ENCODE measurements around the gene PTPN9.

DNA sequence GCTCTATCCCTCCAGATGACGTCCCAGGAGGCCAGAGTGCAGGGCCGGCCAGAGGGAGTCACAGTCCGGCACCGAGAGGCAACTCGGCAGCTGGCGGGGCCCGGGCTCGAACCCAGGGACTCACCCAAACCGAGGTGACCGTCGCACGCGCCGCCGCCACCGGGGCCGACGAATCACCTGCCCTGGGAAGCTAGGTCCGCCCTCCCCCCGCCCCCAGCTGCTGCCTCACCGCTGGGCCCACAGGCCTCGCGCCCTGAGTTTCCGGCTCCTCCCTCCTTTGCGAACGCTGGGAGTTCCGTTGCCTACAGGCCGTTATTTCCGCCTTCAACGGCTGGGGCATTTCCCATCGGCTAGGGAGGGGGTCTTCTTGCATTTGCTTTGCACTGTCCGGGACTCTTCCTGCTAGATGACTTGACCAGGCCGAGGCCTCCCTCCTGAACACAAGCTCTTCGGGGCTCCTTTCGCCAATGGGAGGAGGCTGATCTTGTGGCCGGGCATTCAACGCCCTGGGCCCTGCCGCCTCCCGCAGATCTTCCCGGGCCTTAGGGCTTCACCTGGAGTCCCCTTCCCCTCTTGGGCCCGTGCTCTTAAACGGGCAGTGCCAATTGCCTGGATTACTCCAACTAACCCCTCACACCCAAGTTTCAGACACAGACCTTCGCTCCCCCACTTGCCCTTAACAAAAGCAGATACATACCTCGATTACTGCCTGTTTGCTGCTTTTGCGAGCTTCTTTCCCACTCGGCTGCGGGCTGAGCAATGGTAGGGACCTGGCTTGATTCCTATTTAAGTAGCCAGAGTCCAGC lies 46.6 kb upstream of the PTPN9 start, which contains the start of gene SNUPN:
- TF ChIP-seq, protein P1, sequence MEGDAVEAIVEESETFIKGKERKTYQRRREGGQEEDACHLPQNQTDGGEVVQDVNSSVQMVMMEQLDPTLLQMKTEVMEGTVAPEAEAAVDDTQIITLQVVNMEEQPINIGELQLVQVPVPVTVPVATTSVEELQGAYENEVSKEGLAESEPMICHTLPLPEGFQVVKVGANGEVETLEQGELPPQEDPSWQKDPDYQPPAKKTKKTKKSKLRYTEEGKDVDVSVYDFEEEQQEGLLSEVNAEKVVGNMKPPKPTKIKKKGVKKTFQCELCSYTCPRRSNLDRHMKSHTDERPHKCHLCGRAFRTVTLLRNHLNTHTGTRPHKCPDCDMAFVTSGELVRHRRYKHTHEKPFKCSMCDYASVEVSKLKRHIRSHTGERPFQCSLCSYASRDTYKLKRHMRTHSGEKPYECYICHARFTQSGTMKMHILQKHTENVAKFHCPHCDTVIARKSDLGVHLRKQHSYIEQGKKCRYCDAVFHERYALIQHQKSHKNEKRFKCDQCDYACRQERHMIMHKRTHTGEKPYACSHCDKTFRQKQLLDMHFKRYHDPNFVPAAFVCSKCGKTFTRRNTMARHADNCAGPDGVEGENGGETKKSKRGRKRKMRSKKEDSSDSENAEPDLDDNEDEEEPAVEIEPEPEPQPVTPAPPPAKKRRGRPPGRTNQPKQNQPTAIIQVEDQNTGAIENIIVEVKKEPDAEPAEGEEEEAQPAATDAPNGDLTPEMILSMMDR (IDR thresholded peaks at IDR 0.05; ENCODE audit: insufficient read depth, low read length, poor library complexity, severe bottlenecking): no peak
- no peak for TF ChIP-seq EZH2phosphoT487 (conservative IDR thresholded peaks at IDR 0.05; ENCODE audit: low read length)

Data from SU-DHL-6 (cell line).